Activated CD4-positive, alpha-beta memory T cell treated with anti-CD3 and anti-CD28 coated beads, Interleukin-2, amount 10 ng/mL, durations not matched to agents 7 days and 5 days (primary cell): ENCODE measurements around the gene APOF. TPM values are rescaled to one million over a fixed set of nuclear protein-coding genes. Genes with fewer than 3 reads are reported as not detected.
A peak's percentile ranks its signal among the peaks of the same experiment; 100 is the strongest.
"Not testable (repeated sequence)": the region's sequence is repeated elsewhere in the genome, so short reads cannot be mapped to it uniquely, and the experiment has no call there.

Source experiments
- CTCF ChIA-PET: fragments of 350-600 bp; sonication (Branson Sonifier 250); formaldehyde crosslinking; loops from one replicate; lab custom pipeline; 2021; ENCODE audit warnings: antibody characterized with exemption, inconsistent platforms; lab: Charles Lee
- POLR2A ChIA-PET: fragments of 350-600 bp; sonication (Branson Sonifier 250); formaldehyde crosslinking; loops from one replicate; lab custom pipeline; 2021; ENCODE audit warnings: antibody characterized with exemption; lab: Charles Lee
- DNase-seq: peaks from one replicate; pipeline ENCODE4 v3.0.0-alpha.2; 2020
- H3K27ac Mint-ChIP-seq: one replicate; pipeline ENCODE4 v1.8.0; 2021; ENCODE audit warnings: mild to moderate bottlenecking, mixed read lengths
- H3K27me3 Mint-ChIP-seq: one replicate; pipeline ENCODE4 v1.8.0; 2021; ENCODE audit warnings: mixed read lengths
- H3K36me3 Mint-ChIP-seq: one replicate; pipeline ENCODE4 v1.8.0; 2021; ENCODE audit warnings: low read depth, mixed read lengths
- H3K4me1 Mint-ChIP-seq: one replicate; pipeline ENCODE4 v1.8.0; 2021; ENCODE audit warnings: mixed read lengths
- H3K4me3 Mint-ChIP-seq: one replicate; pipeline ENCODE4 v1.8.0; 2021; ENCODE audit warnings: mild to moderate bottlenecking, mixed read lengths
- H3K9me3 Mint-ChIP-seq: one replicate; pipeline ENCODE4 v1.8.0; 2021; ENCODE audit warnings: mixed read lengths
- total RNA-seq, 2 experiments: library from RNA; stranded (reverse); gene quantifications; one replicate each; pipeline ENCODE4 v1.2.3, GENCODE V29; 2021

APOF gene
- total RNA-seq, 2 experiments from 2014 or later: not detected

DNA sequence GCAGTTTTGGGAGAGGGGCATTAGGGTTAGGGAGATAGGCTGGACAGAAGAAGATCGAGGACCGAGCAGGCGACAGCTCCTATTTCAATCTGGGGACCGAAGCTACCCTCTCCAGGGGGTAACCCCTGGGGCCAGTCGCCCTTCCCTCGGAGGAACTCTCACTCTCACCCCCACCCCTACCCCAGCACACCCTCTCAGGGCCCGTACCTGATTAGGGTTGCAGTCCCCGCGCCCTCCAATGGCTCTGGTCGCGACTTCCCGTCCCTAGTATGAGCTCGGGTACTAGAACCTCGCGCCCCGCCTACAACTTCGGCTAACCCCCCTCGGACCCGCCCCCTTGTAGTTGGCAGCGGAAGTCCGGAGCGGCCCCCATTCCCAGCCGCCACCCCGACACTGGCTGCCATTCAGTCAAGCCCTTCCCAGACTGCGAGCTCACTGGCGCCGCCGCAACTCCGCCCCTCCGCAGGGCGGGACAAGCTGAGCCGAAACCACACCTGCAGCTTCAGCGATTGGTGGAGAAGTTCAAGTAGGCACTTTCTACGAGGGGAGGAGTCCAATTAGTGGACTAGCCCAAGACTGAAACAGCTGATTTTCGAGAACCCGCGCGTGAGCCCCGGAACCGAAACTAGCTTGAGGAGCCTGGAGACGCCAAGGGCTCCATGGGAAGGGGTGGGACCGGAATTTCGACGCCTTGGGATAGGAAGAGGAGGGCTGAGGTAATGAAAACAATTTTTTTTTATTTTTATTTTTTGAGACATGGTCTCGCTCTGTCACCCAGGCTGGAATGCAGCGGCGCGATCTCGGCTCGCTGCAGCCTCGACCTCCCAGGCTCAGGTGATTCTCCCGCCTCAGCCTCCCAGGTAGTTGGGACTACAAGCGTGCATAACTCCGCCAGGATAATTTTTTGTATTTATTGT, 2.5 kb downstream of the APOF start, which contains the start of gene STAT2:
Gene STAT2 (minus strand): TSS at position 257 of the 917 bp plus-strand sequence. CDS start 3,536 bp downstream, outside the sequence.
- CTCF ChIA-PET: interaction anchor here (0.6 to 6.8 kb wide), 29 partner anchors 9 to 434 kb away, joined by 3 to 41 read pairs (median 4); partner anchors contain the start of genes CNPY2, COQ10A, ESYT1 and IL23A
- no peaks in the 10 kb centered on the region for H3K9me3 Mint-ChIP-seq
- peaks cover 31% of the 10 kb centered on the region for H3K36me3 Mint-ChIP-seq
- peak within 1 kb of the TSS; percentile 90 for H3K27ac Mint-ChIP-seq
- POLR2A ChIA-PET: interaction anchor here (0.6 to 5.9 kb wide), 40 partner anchors 10 to 752 kb away, joined by 3 to 113 read pairs (median 8); partner anchors contain the start of genes ANKRD52, BAZ2A, CNPY2 and COQ10A
- peak; percentile 100 for DNase-seq
- H3K4me3 Mint-ChIP-seq: peak within 1 kb of the TSS; percentile 93
- peaks cover 28% of the 10 kb centered on the region for H3K4me1 Mint-ChIP-seq
- no peaks in the 10 kb centered on the region for H3K27me3 Mint-ChIP-seq

DNA sequence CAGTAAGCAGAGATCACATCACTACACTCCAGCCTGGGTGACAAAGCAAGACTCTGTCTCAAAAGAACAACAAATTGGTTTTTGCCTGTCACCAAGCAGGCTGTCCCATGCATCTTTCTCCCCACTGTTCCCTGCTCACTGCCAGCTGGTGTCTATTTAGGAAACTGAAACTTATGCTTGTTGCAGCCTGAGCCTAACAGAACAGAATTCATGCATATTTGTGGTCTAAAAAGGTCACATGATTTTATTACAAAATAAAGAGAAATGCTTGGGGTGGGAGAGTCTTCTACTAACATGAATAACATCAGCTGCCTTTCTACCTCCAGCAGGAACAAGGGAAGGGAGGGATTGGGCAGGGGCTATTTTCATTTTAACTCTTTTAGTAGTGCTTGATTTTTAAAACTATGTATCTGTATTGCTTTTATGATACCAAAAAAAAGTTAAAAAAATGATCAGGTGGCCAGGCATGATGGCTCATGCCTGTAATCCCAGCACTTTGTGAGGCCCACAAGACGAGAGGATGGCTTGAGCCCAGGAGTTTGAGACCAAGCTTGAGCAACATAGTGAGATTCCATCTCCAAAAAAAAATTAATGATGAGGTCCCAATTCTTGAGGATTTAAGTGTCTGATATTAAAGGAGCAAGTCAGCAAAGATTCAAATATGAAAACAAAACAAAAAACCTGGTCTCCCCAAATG, 3.7 kb downstream of the APOF start:
- peaks cover 28% of the 10 kb centered on the region for H3K4me1 Mint-ChIP-seq
- peak overlapping the region; percentile 90 for H3K27ac Mint-ChIP-seq
- DNase-seq: no peak
- peaks cover 42% of the 10 kb centered on the region for H3K36me3 Mint-ChIP-seq
- CTCF ChIA-PET: interaction anchor here (0.6 to 6.8 kb wide), 17 partner anchors 10 to 433 kb away, joined by 3 to 41 read pairs (median 6); partner anchors contain the start of genes CNPY2, COQ10A, ESYT1 and IL23A
- no peaks in the 10 kb centered on the region for H3K27me3 Mint-ChIP-seq
- POLR2A ChIA-PET: interaction anchor here (0.9 to 5.9 kb wide), 33 partner anchors 9 to 753 kb away, joined by 3 to 113 read pairs (median 9); partner anchors contain the start of genes ANKRD52, BAZ2A, CNPY2 and IL23A
- H3K9me3 Mint-ChIP-seq: no peaks in the 10 kb centered on the region
- peak overlapping the region; percentile 93 for H3K4me3 Mint-ChIP-seq

DNA sequence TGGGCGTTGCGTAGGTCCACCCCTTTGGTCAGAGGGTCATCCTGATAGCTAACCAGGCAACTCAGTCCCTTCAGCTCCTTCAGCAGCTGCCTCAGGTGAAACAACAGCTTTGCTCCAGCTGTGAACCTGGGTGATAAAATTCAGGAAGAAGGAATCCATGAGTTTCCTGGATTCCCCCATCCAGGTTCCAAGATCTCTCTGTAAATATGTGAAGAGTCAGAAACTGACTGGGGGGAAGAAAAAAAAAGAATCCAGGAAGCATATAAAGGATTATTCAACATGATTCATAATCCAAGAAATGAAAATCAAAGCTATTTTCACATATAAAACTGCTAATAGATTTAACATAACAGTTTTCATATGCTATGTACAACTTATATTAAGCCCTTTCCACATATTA, 11.3 kb downstream of the APOF start:
- Mint-ChIP-seq H3K4me1 (peaks cover 5% of the 10 kb centered on the region), H3K27me3 (no peaks in the 10 kb centered on the region), H3K36me3 (peaks cover 69% of the 10 kb centered on the region), H3K27ac (no peak overlapping the region), H3K9me3 (no peaks in the 10 kb centered on the region), H3K4me3 (no peak overlapping the region)
- no peak for DNase-seq
- CTCF ChIA-PET: interaction anchor here (1.0 to 3.4 kb wide), 3 partner anchors 9 to 42 kb away, joined by 3 to 11 read pairs (median 7); partner anchors contain the start of genes PAN2 and STAT2
- POLR2A ChIA-PET: interaction anchor here (1.4 to 4.7 kb wide), 4 partner anchors 8 to 97 kb away, joined by 4 to 40 read pairs (median 8); partner anchors contain the start of genes IL23A, STAT2 and TIMELESS

DNA sequence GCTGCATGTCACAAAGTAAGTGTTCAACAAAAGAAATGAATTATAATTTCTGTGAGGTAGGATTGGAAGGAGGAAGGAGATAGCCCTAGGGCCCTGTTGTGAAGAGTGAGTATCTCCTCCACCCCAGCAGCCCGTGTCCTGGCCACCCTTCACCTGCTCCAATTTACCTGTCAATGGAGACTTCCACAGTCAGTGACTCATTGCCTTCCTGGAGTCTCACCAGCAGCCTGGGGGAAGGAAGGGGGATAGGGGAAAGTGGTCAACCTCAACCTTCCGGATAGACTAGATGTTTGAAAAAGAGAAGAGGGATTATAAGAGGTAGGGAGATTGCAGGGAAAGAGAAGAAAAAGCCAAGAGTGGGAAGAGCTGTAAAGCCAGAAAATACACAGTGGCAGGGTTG, 12.0 kb downstream of the APOF start:
- Mint-ChIP-seq H3K36me3 (peaks cover 69% of the 10 kb centered on the region), H3K4me1 (peaks cover 2% of the 10 kb centered on the region), H3K4me3 (no peak overlapping the region), H3K27ac (no peak overlapping the region), H3K9me3 (no peaks in the 10 kb centered on the region), H3K27me3 (no peaks in the 10 kb centered on the region)
- ChIA-PET CTCF (interaction anchor here (1.6 to 3.4 kb wide), 2 partner anchors 10 to 17 kb away, joined by 7 to 11 read pairs; partner anchors contain the start of genes PAN2 and STAT2), POLR2A (interaction anchor here (1.5 to 4.7 kb wide), 3 partner anchors 9 to 98 kb away, joined by 5 to 40 read pairs (median 10); partner anchors contain the start of genes IL23A, STAT2 and TIMELESS)
- no peak for DNase-seq

DNA sequence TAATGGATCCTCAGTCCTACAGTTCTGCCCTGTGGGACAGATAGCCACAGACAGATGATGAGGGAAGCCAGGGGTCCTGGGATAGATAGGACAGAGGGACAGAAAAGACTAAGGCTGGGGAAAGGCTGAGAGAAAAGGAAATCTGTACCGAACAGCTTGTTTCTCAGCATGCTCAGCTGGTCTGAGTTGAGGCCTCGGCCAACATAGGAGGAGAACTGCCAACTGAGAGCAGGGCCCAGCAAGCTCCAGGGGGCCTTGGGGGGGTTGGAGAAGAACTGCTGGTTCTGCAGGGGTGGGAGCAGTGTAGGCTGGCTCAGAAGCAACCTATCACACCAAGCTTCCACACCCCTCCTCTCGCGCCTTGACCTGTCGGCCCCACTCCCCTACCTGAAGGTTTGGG, 13.9 kb downstream of the APOF start:
- Mint-ChIP-seq H3K4me1 (peaks cover 2% of the 10 kb centered on the region), H3K36me3 (peaks cover 62% of the 10 kb centered on the region), H3K27ac (no peak overlapping the region), H3K9me3 (no peaks in the 10 kb centered on the region), H3K4me3 (no peak overlapping the region), H3K27me3 (no peaks in the 10 kb centered on the region)
- CTCF ChIA-PET: interaction anchor here (0.6 to 1.5 kb wide), 3 partner anchors 11 to 132 kb away, joined by 3 to 4 read pairs (median 3); partner anchors contain the start of genes STAT2 and TIMELESS
- DNase-seq: no peak
- POLR2A ChIA-PET: interaction anchor here (1.4 to 4.7 kb wide), 5 partner anchors 10 to 115 kb away, joined by 3 to 40 read pairs (median 8); partner anchors contain the start of genes IL23A, PAN2, STAT2 and TIMELESS

DNA sequence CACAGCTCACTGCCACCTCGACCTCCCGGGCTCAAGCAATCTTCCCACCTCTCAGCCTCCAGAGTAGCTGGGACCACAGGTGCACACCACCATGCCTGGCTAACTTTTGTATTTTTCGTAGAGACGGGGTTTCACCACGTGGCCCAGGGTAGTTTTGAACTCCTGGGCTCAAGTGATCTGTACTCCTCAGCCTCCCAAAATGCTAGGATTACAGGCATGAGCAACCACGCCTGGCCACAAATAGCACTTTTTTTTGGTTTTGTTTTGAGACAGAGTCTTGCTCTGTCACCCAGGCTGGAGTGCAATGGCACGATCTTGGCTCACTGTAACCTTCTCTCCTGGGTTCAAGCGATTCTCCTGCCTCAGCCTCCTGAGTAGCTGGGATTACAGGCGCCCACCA, 15.4 kb downstream of the APOF start:
- not testable (repeated sequence) for H3K27ac Mint-ChIP-seq
- POLR2A ChIA-PET: interaction anchor here (0.7 to 2.9 kb wide), 3 partner anchors 8 to 165 kb away, joined by 3 to 21 read pairs (median 4); partner anchors contain the start of genes IL23A and STAT2
- peaks cover 76% of the 10 kb centered on the region for H3K36me3 Mint-ChIP-seq

DNA sequence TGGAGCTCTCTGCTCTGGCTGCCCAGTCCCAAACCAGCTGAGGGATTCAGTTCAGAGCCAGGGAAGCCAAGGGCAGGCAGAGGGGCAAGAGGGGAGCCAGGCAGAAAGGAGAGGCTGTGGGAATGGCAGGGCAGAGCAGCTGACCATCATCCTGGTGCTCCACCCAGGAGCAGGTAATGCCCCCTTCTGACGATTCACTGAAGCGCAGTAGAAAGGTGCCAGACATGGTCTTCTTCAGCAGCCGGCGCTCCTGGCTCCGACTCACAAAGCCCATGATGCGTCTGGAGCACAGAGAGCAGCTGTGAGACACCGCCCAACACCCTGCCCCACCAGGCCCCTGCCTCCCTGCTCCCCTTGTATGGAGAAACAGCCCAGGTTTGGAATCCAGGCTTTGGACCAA, 16.0 kb downstream of the APOF start:
- H3K36me3 Mint-ChIP-seq: peaks cover 78% of the 10 kb centered on the region
- ChIA-PET POLR2A (interaction anchor here (0.7 to 2.9 kb wide), 4 partner anchors 8 to 164 kb away, joined by 3 to 21 read pairs (median 4); partner anchors contain the start of genes IL23A, PAN2 and STAT2), CTCF (interaction anchor here (1.0 to 1.2 kb wide), 2 partner anchors 10 to 14 kb away, joined by 3 to 6 read pairs; partner anchors contain the start of gene STAT2)
- no peak overlapping the region for H3K4me3 Mint-ChIP-seq
- H3K4me1 Mint-ChIP-seq: peaks cover 2% of the 10 kb centered on the region
- H3K27ac Mint-ChIP-seq: no peak overlapping the region
- DNase-seq: no peak
- H3K27me3 Mint-ChIP-seq: no peaks in the 10 kb centered on the region
- no peaks in the 10 kb centered on the region for H3K9me3 Mint-ChIP-seq

More for the DNA sequence above, 15.4 kb downstream of the APOF start:
- H3K4me3 Mint-ChIP-seq, H3K27me3 Mint-ChIP-seq, DNase-seq, H3K4me1 Mint-ChIP-seq, H3K9me3 Mint-ChIP-seq: not testable (repeated sequence)
- CTCF ChIA-PET: interaction anchor here (0.7 to 1.3 kb wide), 3 partner anchors 9 to 228 kb away, joined by 5 to 6 read pairs (median 6); no protein-coding TSS in a partner anchor

DNA sequence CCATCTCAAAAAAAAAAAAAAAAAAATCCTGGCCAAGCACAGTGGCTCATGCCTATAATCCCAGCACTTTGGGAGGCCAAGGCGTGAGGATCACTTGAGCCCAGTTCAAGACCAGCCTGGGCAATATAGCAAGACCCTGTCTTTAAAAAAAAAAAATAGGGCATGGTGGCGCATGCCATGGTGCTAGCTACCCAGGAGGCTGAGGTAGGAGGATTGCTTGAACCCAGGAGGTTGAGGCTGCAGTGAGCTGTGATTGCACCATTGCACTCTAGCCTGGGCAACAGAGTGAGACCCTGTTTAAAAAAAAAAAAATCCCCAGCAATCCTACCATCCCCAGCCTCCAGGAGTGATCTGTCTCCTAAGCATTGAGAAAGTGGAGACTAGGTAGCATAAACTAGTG, 20.4 kb downstream of the APOF start:
- Mint-ChIP-seq H3K36me3 (peaks cover 66% of the 10 kb centered on the region), H3K4me1 (peaks cover 31% of the 10 kb centered on the region)
- H3K27ac Mint-ChIP-seq, H3K9me3 Mint-ChIP-seq, H3K27me3 Mint-ChIP-seq, DNase-seq, H3K4me3 Mint-ChIP-seq: not testable (repeated sequence)
- ChIA-PET CTCF (interaction anchor here (1.0 kb wide), 1 partner anchor 27 kb away, joined by 3 read pairs; the partner anchor contains the start of gene CNPY2), POLR2A (interaction anchor here (1.3 to 6.9 kb wide), 2 partner anchors 9 to 17 kb away, joined by 7 to 113 read pairs; partner anchors contain the start of genes PAN2 and STAT2)

DNA sequence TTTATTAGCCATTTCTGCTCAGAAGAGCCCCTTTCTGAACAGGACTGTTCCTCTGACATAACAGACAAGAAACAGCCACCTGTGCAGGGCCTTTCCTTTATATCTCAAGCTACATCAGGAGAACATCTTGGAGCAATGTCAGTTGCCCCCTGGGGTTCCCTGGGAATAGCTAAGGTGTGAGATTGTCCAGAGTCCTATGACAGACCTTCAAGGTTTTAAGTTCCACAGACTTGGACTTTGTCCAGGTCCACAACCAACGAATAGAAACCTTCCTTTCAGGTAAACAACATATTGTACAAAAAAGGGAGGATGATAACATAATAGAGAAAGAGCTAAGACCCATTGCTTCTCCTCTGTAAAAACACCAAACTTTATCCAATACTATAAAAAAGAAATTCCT, 21.0 kb downstream of the APOF start:
- peaks cover 59% of the 10 kb centered on the region for H3K36me3 Mint-ChIP-seq
- no peak for DNase-seq
- POLR2A ChIA-PET: interaction anchor here (0.8 to 6.9 kb wide), 6 partner anchors 8 to 107 kb away, joined by 3 to 113 read pairs (median 4); partner anchors contain the start of genes CNPY2, PAN2, STAT2 and TIMELESS

DNA sequence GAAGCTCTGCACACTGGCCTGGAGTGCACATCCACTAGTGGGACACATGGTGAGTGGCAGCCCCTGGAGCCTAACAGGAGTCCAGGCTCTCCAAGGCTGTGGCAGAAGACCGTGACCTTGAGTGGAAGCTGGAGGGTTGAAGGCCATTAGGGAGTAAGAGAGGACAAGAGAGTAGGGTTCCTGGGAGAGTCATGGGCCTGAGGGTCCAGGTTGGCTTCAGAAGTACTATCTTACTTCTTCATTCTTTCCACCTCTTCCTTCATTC, 23.6 kb downstream of the APOF start:
- Mint-ChIP-seq H3K27me3 (no peaks in the 10 kb centered on the region), H3K9me3 (no peaks in the 10 kb centered on the region), H3K4me3 (peak overlapping the region; percentile 76), H3K36me3 (peaks cover 42% of the 10 kb centered on the region), H3K4me1 (peaks cover 45% of the 10 kb centered on the region), H3K27ac (peak overlapping the region; percentile 96)
- CTCF ChIA-PET: interaction anchor here (1.8 to 2.8 kb wide), 3 partner anchors 20 to 125 kb away, joined by 7 to 23 read pairs (median 10); partner anchors contain the start of genes CNPY2 and STAT2
- DNase-seq: no peak
- POLR2A ChIA-PET: interaction anchor here (0.7 to 6.9 kb wide), 12 partner anchors 8 to 235 kb away, joined by 3 to 113 read pairs (median 6); partner anchors contain the start of genes CNPY2, CS, ESYT1 and PA2G4

More for the DNA sequence above, 21.0 kb downstream of the APOF start:
- Mint-ChIP-seq H3K27ac (no peak overlapping the region), H3K4me1 (peaks cover 35% of the 10 kb centered on the region), H3K27me3 (no peaks in the 10 kb centered on the region), H3K9me3 (no peaks in the 10 kb centered on the region), H3K4me3 (no peak overlapping the region)
- CTCF ChIA-PET: interaction anchor here (0.6 kb wide), 1 partner anchor 36 kb away, joined by 3 read pairs; no protein-coding TSS in a partner anchor
